ENCODE data around the gene HSF2BP.
"Not testable (repeated sequence)": the region's sequence is repeated elsewhere in the genome, so short reads cannot be mapped to it uniquely, and the experiment has no call there.

The HSF2BP gene

GRCh38 chr21:43618940-43619339 is 40.3 kb downstream of the HSF2BP start:
- TF ChIP-seq CTCF (conservative IDR thresholded peaks at IDR 0.05; ENCODE audit: low read length): no peak
- H3K4me3 ChIP-seq (ENCODE audit: low read length): no peak overlapping the region
- DNase-seq (ENCODE audit: low read depth): no peak

- DNase-seq (ENCODE audit: low read depth); H3K4me3 ChIP-seq (ENCODE audit: low read length): not testable (repeated sequence)
Measured at GRCh38 chr21:43616861-43617260, 42.4 kb downstream of the HSF2BP start.

GRCh38 chr21:43614839-43615238 is 44.4 kb downstream of the HSF2BP start:
- DNase-seq (ENCODE audit: low read depth): no peak

GRCh38 chr21:43613755-43614638 is 45.3 kb downstream of the HSF2BP start:
- peak; percentile 67 for DNase-seq (ENCODE audit: low read depth)
- no peak overlapping the region for H3K4me3 ChIP-seq (ENCODE audit: low read length)
- TF ChIP-seq CTCF (conservative IDR thresholded peaks at IDR 0.05; ENCODE audit: low read length): no peak

More at GRCh38 chr21:43614839-43615238, 44.4 kb downstream of the HSF2BP start:
- no peak overlapping the region for H3K4me3 ChIP-seq (ENCODE audit: low read length)
- TF ChIP-seq CTCF (conservative IDR thresholded peaks at IDR 0.05; ENCODE audit: low read length): no peak

- no peak overlapping the region for H3K4me3 ChIP-seq (ENCODE audit: low read length)
- DNase-seq (ENCODE audit: low read depth): peak; percentile 46
- TF ChIP-seq CTCF (conservative IDR thresholded peaks at IDR 0.05; ENCODE audit: low read length): peak; percentile 78
Measured at GRCh38 chr21:43611598-43612369, 47.5 kb downstream of the HSF2BP start.

- no peak for TF ChIP-seq CTCF (conservative IDR thresholded peaks at IDR 0.05; ENCODE audit: low read length)
- H3K4me3 ChIP-seq (ENCODE audit: low read length): no peak overlapping the region
- DNase-seq (ENCODE audit: low read depth): no peak
Measured at GRCh38 chr21:43609501-43610340, 49.6 kb downstream of the HSF2BP start.

GRCh38 chr21:43608664-43609063 is 50.6 kb downstream of the HSF2BP start:
- no peak overlapping the region for H3K4me3 ChIP-seq (ENCODE audit: low read length)
- DNase-seq (ENCODE audit: low read depth): no peak
- no peak for TF ChIP-seq CTCF (conservative IDR thresholded peaks at IDR 0.05; ENCODE audit: low read length)
